ENCODE results near the gene GCGR. TPM values are rescaled to one million over a fixed set of nuclear protein-coding genes. Genes with fewer than 3 reads are reported as not detected.

GCGR gene
- total RNA-seq, 4 donors from 2014 or later, result 0.16 to 0.71 (median 0.47) TPM

GRCh38 chr17:81821147-81821546, 17.2 kb downstream of the GCGR start:
- 71 to 73% methylated on average over 7 to 8 of the region's 8 CpGs for WGBS, 2 donors
- H3K4me3 ChIP-seq (ENCODE audit: low read depth, poor library complexity, severe bottlenecking), result no peak overlapping the region
- TF ChIP-seq POLR2A (IDR thresholded peaks at IDR 0.05), result no peak
- TF ChIP-seq CTCF (IDR thresholded peaks at IDR 0.05), result no peak
- intact Hi-C loops (cut with DNase I; ENCODE audit: low total_unique reads), result no loop called here
- DNase-seq (ENCODE audit: low spot score in 2 of 2), result no peak

GRCh38 chr17:81821603-81822311, 17.8 kb downstream of the GCGR start:
- intact Hi-C loops (cut with DNase I; ENCODE audit: low total_unique reads), result no loop called here
- WGBS, 2 donors, result 24 to 34% methylated on average over 15 to 18 of the region's 20 CpGs
- no peak overlapping the region for H3K4me3 ChIP-seq (ENCODE audit: low read depth, poor library complexity, severe bottlenecking)
- DNase-seq (ENCODE audit: low spot score in 2 of 2), result peak; percentile 72 to 94
- TF ChIP-seq CTCF (IDR thresholded peaks at IDR 0.05), result peak in 1 of 3 donors; percentile 67
- no peak for TF ChIP-seq POLR2A (IDR thresholded peaks at IDR 0.05)

GRCh38 chr17:81822312-81822637, 18.3 kb downstream of the GCGR start:
- no peak for DNase-seq (ENCODE audit: low spot score in 2 of 2)
- H3K4me3 ChIP-seq (ENCODE audit: low read depth, poor library complexity, severe bottlenecking), result no peak overlapping the region
- WGBS, 2 donors, result 72% methylated on average over 8 of the region's 8 CpGs; no CpG with 5 or more reads in 1 of the 2 donors
- intact Hi-C loops (cut with DNase I; ENCODE audit: low total_unique reads), result no loop called here
- no peak for TF ChIP-seq CTCF (IDR thresholded peaks at IDR 0.05)
- no peak for TF ChIP-seq POLR2A (IDR thresholded peaks at IDR 0.05)

GRCh38 chr17:81822996-81823819, 19.3 kb downstream of the GCGR start:
- no peak for DNase-seq (ENCODE audit: low spot score in 2 of 2)
- 82 to 88% methylated on average over 23 to 30 of the region's 30 CpGs for WGBS, 2 donors

GRCh38 chr17:81823820-81824550, 20.0 kb downstream of the GCGR start:
- no peak for DNase-seq (ENCODE audit: low spot score in 2 of 2)
- H3K4me3 ChIP-seq (ENCODE audit: low read depth, poor library complexity, severe bottlenecking), result no peak overlapping the region
- WGBS, 2 donors, result 81 to 85% methylated on average over 31 to 33 of the region's 33 CpGs
- intact Hi-C loops (cut with DNase I; ENCODE audit: low total_unique reads), result no loop called here
- TF ChIP-seq POLR2A (IDR thresholded peaks at IDR 0.05) (no peak), CTCF (IDR thresholded peaks at IDR 0.05) (no peak)

More at GRCh38 chr17:81822996-81823819, 19.3 kb downstream of the GCGR start:
- TF ChIP-seq POLR2A (IDR thresholded peaks at IDR 0.05) (no peak), CTCF (IDR thresholded peaks at IDR 0.05) (no peak)
- intact Hi-C loops (cut with DNase I; ENCODE audit: low total_unique reads), result no loop called here
- no peak overlapping the region for H3K4me3 ChIP-seq (ENCODE audit: low read depth, poor library complexity, severe bottlenecking)

Data from lower leg skin (tissue), 4 donors.